Immature natural killer cell (primary cell): ENCODE measurements around the gene RNASEH1. TPM values are rescaled to one million over a fixed set of nuclear protein-coding genes. Genes with fewer than 3 reads are reported as not detected.

Source experiments
- DNase-seq, 3 donors: peaks; one replicate each; pipeline ENCODE4 v3.0.0; 2022; ENCODE audit warnings: mixed read lengths in 1 of 3
- H3K27ac Mint-ChIP-seq, 6 donors: one replicate each; pipeline ENCODE4 v1.8.0; 2020; ENCODE audit warnings: mixed read lengths in 6 of 6, mild to moderate bottlenecking in 5 of 6, inconsistent platforms in 4 of 6, moderate library complexity in 3 of 6
- H3K27me3 Mint-ChIP-seq, 3 donors: one replicate each; pipeline ENCODE4 v1.8.0; 2020 to 2021; ENCODE audit warnings: low read depth in 3 of 3, mild to moderate bottlenecking in 3 of 3, mixed read lengths in 3 of 3, moderate library complexity in 3 of 3, inconsistent platforms in 1 of 3
- H3K36me3 Mint-ChIP-seq, 3 donors: one replicate each; pipeline ENCODE4 v1.8.0; 2020; ENCODE audit warnings: mixed read lengths in 3 of 3, inconsistent platforms in 2 of 3, mild to moderate bottlenecking in 2 of 3
- H3K4me1 Mint-ChIP-seq, 2 donors: one replicate each; pipeline ENCODE4 v1.8.0; 2020; ENCODE audit warnings: inconsistent platforms in 2 of 2, mild to moderate bottlenecking in 2 of 2, mixed read lengths in 2 of 2, moderate library complexity in 1 of 2
- H3K4me3 Mint-ChIP-seq, 5 donors: one replicate each; pipeline ENCODE4 v1.8.0; 2020; ENCODE audit warnings: mild to moderate bottlenecking in 5 of 5, mixed read lengths in 5 of 5, inconsistent platforms in 3 of 5, moderate library complexity in 3 of 5
- H3K9me3 Mint-ChIP-seq, 6 donors: one replicate each; pipeline ENCODE4 v1.8.0; 2020; ENCODE audit warnings: mild to moderate bottlenecking in 6 of 6, mixed read lengths in 6 of 6, inconsistent platforms in 4 of 6, moderate library complexity in 3 of 6
- polyA plus RNA-seq, 3 donors: library from polyadenylated mRNA; unstranded; fragments of 300-500 nt; fragmentation: Illumina TruSeq; gene quantifications; one replicate each; pipeline ENCODE4 v1.2.3, GENCODE V29; 2021

The RNASEH1 gene
- polyA plus RNA-seq, 3 donors from 2014 or later, result 26.6 to 43.2 (median 41.6) TPM

GRCh38 chr2:3598197-3598910, 40.2 kb upstream of the RNASEH1 start:
- Mint-ChIP-seq H3K36me3 (no peaks in the 10 kb centered on the region), H3K27me3 (peaks cover 0 to 3% (median 2%) of the 10 kb centered on the region in 3 donors), H3K9me3 (peaks cover 0 to 2% (median 0%) of the 10 kb centered on the region in 6 donors), H3K4me1 (no peaks in the 10 kb centered on the region), H3K4me3 (no peak overlapping the region), H3K27ac (no peak overlapping the region)
- no peak for DNase-seq

- no peak overlapping the region for H3K27ac Mint-ChIP-seq
- peaks cover 0 to 2% (median 0%) of the 10 kb centered on the region in 6 donors for H3K9me3 Mint-ChIP-seq
- peaks cover 0 to 3% (median 3%) of the 10 kb centered on the region in 3 donors for H3K36me3 Mint-ChIP-seq
- H3K27me3 Mint-ChIP-seq, result peaks cover 0 to 3% (median 2%) of the 10 kb centered on the region in 3 donors
- no peak for DNase-seq
- H3K4me1 Mint-ChIP-seq, result no peaks in the 10 kb centered on the region
- H3K4me3 Mint-ChIP-seq, result no peak overlapping the region
Observed at GRCh38 chr2:3597567-3597966, 39.4 kb upstream of the RNASEH1 start.

DNA sequence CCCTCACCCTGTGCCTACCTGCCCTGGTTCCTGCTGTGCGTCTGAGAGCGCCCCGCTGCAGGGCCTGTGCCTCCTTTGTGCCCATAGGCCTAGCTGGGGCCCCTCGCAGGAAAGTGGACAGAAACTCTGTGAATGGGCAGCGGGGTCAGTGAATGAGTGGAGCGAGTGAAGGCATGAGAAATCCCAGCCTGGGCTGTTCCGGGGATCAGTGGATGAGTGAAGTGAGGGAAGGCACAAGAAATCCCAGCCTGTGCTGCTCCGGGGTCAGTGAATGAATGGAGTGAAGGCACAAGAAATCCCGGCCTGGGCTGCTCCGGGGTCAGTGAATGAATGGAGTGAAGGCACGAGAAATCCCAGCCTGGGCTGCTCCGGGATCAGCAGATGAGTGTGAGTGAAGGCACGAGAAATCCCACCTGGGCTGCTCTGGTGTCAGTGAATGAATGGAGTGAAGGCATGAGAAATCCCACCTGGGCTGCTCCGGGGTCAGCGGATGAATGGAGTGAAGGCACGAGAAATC, 38.8 kb upstream of the RNASEH1 start:
- H3K36me3 Mint-ChIP-seq, result peaks cover 0 to 5% (median 4%) of the 10 kb centered on the region in 3 donors
- no peak overlapping the region for H3K4me3 Mint-ChIP-seq
- H3K27me3 Mint-ChIP-seq, result peaks cover 0 to 3% (median 2%) of the 10 kb centered on the region in 3 donors
- DNase-seq, result no peak
- no peak overlapping the region for H3K27ac Mint-ChIP-seq
- no peaks in the 10 kb centered on the region for H3K4me1 Mint-ChIP-seq
- H3K9me3 Mint-ChIP-seq, result peaks cover 0 to 2% (median 0%) of the 10 kb centered on the region in 6 donors

DNA sequence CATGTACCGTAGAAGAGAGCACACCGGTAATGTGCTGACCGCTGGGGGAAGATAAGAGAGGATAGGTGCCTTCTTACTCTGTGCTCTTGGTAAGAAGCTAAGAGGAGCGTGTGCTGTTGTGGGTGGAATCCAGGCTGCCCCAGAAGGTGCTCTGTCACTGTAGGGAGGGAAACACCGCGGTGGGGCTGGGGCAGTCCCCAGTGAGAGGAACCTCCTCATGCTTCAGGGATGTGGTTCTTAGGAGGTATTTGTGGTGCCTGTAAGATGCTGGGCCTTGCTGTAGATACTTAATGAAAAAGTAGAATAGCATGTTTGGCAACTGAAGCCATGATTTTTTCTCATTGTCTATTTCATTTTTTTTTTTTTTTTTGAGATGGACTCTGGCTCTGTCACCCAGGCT, 37.9 kb upstream of the RNASEH1 start:
- no peak for DNase-seq
- peaks cover 0 to 5% (median 4%) of the 10 kb centered on the region in 3 donors for H3K36me3 Mint-ChIP-seq
- H3K27ac Mint-ChIP-seq, result no peak overlapping the region
- no peaks in the 10 kb centered on the region for H3K4me1 Mint-ChIP-seq
- peaks cover 0 to 3% (median 2%) of the 10 kb centered on the region in 3 donors for H3K27me3 Mint-ChIP-seq
- H3K9me3 Mint-ChIP-seq, result peaks cover 0 to 2% (median 0%) of the 10 kb centered on the region in 6 donors
- H3K4me3 Mint-ChIP-seq, result no peak overlapping the region

- no peak for DNase-seq
- H3K9me3 Mint-ChIP-seq, result peaks cover 0 to 2% (median 0%) of the 10 kb centered on the region in 6 donors
- no peak overlapping the region for H3K4me3 Mint-ChIP-seq
- H3K36me3 Mint-ChIP-seq, result peaks cover 0 to 5% (median 4%) of the 10 kb centered on the region in 3 donors
- peaks cover 0 to 3% (median 2%) of the 10 kb centered on the region in 3 donors for H3K27me3 Mint-ChIP-seq
- no peak overlapping the region for H3K27ac Mint-ChIP-seq
- no peaks in the 10 kb centered on the region for H3K4me1 Mint-ChIP-seq
Observed at GRCh38 chr2:3595404-3595803, 37.3 kb upstream of the RNASEH1 start.

DNA sequence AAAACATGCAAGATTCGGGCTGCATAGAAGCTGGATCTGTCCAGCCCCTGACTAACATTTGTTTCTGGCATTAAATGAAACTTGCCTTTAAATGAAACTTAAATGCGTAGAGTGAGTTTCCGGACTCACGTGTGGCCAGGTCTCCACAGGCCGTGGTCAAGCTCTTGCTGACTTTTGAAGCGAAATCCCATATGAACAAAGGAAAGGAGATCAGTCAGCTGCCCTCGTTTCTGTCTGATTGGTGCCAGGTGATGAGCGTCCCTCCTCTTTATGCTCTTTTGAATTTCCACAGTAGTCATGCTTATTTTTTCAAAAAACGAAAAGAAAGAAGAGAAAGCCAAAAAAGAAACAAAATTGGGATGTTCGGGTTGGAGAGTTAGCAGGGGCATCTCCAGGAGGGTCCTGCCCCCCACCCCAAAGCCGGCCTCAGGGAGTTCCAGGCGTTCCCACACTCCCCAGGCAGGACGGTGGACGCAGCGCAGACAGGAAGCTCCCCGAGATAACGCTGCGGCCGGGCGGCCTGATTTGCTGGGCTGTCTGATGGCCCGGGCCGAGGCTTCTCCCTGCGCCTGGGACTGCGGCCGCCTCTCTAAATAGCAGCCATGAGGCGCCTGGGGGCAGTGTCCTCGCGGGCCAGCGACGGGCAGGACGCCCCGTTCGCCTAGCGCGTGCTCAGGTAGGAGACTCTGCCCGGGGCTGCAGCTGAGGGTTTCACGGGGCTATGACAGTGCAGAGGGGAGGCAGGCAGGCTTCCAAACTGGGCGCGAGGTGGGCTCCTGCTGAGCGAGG, 36.6 kb upstream of the RNASEH1 start, which contains the start of gene COLEC11:
COLEC11 (plus strand) TSS at position 620 of the 789 bp plus-strand sequence. CDS start 9,229 bp downstream, outside the sequence.
- Mint-ChIP-seq H3K9me3 (peaks cover 0 to 2% (median 0%) of the 10 kb centered on the region in 6 donors), H3K4me1 (no peaks in the 10 kb centered on the region), H3K27ac (no peak within 1 kb of the TSS), H3K36me3 (peaks cover 2 to 6% (median 4%) of the 10 kb centered on the region in 3 donors), H3K27me3 (no peaks in the 10 kb centered on the region), H3K4me3 (peak within 1 kb of the TSS in 1 of 5 donors; percentile 8)
- no peak for DNase-seq

DNA sequence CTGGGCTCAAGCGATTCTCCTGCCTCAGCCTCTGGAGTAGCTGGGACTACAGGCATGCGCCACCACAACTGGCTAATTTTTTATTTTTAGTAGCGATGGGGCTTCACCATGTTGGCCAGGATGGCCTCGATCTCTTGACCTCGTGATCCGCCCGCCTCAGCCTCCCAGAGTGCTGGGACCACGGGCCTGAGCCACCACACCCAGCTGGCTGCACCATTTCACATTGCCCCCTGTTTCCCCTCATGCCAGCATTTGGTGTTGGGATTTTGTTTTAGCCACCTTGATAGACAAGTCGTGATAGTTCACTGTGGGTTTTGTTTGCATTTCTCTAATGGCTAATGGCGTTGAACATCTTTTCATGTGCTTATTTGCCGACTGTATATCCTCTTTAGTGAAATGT, 31.0 kb upstream of the RNASEH1 start:
- no peaks in the 10 kb centered on the region for H3K9me3 Mint-ChIP-seq
- peaks cover 9 to 12% (median 11%) of the 10 kb centered on the region in 3 donors for H3K36me3 Mint-ChIP-seq
- peak overlapping the region in 1 of 6 donors; percentile 28 for H3K27ac Mint-ChIP-seq
- no peaks in the 10 kb centered on the region for H3K4me1 Mint-ChIP-seq
- no peak overlapping the region for H3K4me3 Mint-ChIP-seq
- H3K27me3 Mint-ChIP-seq, result peaks cover 0 to 3% (median 0%) of the 10 kb centered on the region in 3 donors
- DNase-seq, result no peak

DNA sequence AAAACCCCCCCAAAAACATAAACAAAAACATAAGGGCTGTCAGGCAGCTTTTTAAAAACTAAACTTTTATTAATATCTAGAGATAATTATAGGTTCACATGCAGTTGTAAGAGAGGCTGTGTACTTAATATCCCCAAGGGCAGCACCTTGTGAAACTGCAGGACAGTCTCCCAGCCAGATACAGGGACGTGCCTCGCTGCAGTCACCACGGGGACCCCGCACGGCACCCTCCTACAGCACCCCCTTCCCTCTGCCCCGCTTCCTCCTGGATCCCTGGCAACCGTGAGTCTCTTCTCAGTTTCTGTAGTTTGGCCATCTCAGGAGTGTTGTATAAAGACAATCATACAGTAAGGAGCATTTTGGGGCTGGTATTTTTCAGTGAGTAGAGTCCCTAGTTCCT, 30.0 kb upstream of the RNASEH1 start:
- Mint-ChIP-seq H3K9me3 (no peaks in the 10 kb centered on the region), H3K27me3 (peaks cover 0 to 3% (median 0%) of the 10 kb centered on the region in 3 donors), H3K27ac (no peak overlapping the region), H3K36me3 (peaks cover 11 to 12% (median 11%) of the 10 kb centered on the region in 3 donors), H3K4me3 (no peak overlapping the region), H3K4me1 (peaks cover 0 to 9% of the 10 kb centered on the region in 2 donors)
- no peak for DNase-seq

DNA sequence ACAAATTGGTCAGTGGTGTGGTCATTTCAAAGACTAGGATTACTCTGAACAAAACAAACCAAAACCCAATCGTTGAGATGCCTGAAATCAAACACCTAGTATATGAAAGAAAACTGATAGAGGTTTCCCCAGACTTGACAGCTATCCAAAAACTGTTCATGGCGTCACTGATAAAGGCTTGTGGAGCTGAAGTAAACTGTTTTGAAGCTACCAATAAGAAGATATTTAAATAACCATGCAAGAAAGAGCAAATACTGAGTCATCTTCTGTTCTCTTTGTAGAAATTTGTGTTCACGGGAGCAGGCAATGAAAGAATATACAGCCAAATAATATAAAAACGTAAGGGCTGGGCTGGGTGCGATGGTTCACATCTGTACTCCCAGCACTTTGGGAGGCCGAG, 29.3 kb upstream of the RNASEH1 start:
- Mint-ChIP-seq H3K36me3 (peaks cover 7 to 11% (median 11%) of the 10 kb centered on the region in 3 donors), H3K9me3 (no peaks in the 10 kb centered on the region), H3K27ac (no peak overlapping the region), H3K27me3 (peaks cover 0 to 3% (median 0%) of the 10 kb centered on the region in 3 donors), H3K4me1 (peaks cover 0 to 10% of the 10 kb centered on the region in 2 donors), H3K4me3 (no peak overlapping the region)
- no peak for DNase-seq

DNA sequence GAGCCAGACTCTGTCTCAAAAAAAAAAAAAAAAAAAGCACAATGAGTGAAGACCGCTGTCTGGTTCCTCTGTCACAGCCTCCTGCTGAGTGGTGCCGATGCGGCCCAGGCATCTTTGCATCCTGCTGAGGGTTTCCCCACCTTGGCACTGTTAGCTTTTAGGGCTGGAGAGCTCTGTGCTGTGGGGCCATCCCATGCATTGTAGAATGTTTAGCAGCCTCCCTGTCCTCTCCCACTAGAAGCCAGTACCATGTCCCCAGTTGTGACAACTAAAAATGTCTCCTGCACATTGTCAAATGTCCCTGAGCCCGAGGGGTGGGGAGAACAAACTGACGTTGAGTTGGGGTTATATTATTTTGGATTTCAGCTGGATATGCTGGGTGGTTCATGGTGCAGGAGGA, 28.9 kb upstream of the RNASEH1 start:
- Mint-ChIP-seq H3K36me3 (peaks cover 7 to 11% (median 11%) of the 10 kb centered on the region in 3 donors), H3K4me3 (no peak overlapping the region), H3K9me3 (no peaks in the 10 kb centered on the region), H3K4me1 (peaks cover 0 to 10% of the 10 kb centered on the region in 2 donors), H3K27me3 (peaks cover 0 to 3% (median 0%) of the 10 kb centered on the region in 3 donors), H3K27ac (no peak overlapping the region)
- DNase-seq, result no peak

- Mint-ChIP-seq H3K36me3 (peaks cover 7 to 17% (median 16%) of the 10 kb centered on the region in 3 donors), H3K27ac (no peak overlapping the region), H3K4me3 (no peak overlapping the region), H3K9me3 (no peaks in the 10 kb centered on the region), H3K4me1 (peaks cover 5 to 10% of the 10 kb centered on the region in 2 donors), H3K27me3 (peaks cover 0 to 3% (median 0%) of the 10 kb centered on the region in 3 donors)
- DNase-seq, result no peak
Observed at GRCh38 chr2:3586220-3586619, 28.1 kb upstream of the RNASEH1 start.

GRCh38 chr2:3585261-3586109, 27.4 kb upstream of the RNASEH1 start:
- DNase-seq, result no peak
- peaks cover 0 to 3% (median 0%) of the 10 kb centered on the region in 3 donors for H3K27me3 Mint-ChIP-seq
- H3K4me3 Mint-ChIP-seq, result no peak overlapping the region
- H3K27ac Mint-ChIP-seq, result no peak overlapping the region
- peaks cover 7 to 22% (median 22%) of the 10 kb centered on the region in 3 donors for H3K36me3 Mint-ChIP-seq
- H3K9me3 Mint-ChIP-seq, result no peaks in the 10 kb centered on the region
- peaks cover 6 to 13% of the 10 kb centered on the region in 2 donors for H3K4me1 Mint-ChIP-seq
